Keratinocyte (primary cell): ENCODE measurements around the gene MSANTD2. TPM values are rescaled to one million over a fixed set of nuclear protein-coding genes. Genes with fewer than 3 reads are reported as not detected.

ENCODE experiments used
- DNase-seq: peaks from one replicate; pipeline ENCODE4 v3.0.0-alpha.2; 2011; ENCODE audit warnings: low read depth, missing footprints, low spot score
- FAIRE-seq: peaks from 2 replicates; lab custom pipeline; 2011; peaks lifted over from hg19 to GRCh38; lab: Jason Lieb, UNC
- H2AFZ ChIP-seq: 2 replicates; pipeline ENCODE4 v1.6.0; 2012; ENCODE audit warnings: low read length, control low read depth, inconsistent platforms; ENCODE audit not compliant: control insufficient read depth
- H3K27ac ChIP-seq: 2 replicates; pipeline ENCODE4 v1.5.1; 2011; ENCODE audit warnings: low read length; ENCODE audit not compliant: control insufficient read depth, insufficient read depth
- H3K27me3 ChIP-seq: 3 replicates; pipeline ENCODE4 v1.6.0; 2011; ENCODE audit warnings: low read length; ENCODE audit not compliant: control insufficient read depth, insufficient read depth; ENCODE audit errors: extremely low read depth
- H3K36me3 ChIP-seq, 2 experiments: 2 replicates in 1 of 2; 3 replicates in 1 of 2; pipeline ENCODE4 v1.5.1; 2011; ENCODE audit warnings: low read length in 2 of 2, mild to moderate bottlenecking in 1 of 2; ENCODE audit not compliant: control insufficient read depth in 2 of 2, insufficient read depth in 2 of 2; ENCODE audit errors: extremely low read depth in 1 of 2
- H3K4me1 ChIP-seq: 3 replicates; pipeline ENCODE4 v1.5.1; 2011; ENCODE audit warnings: low read length; ENCODE audit not compliant: control insufficient read depth, insufficient read depth; ENCODE audit errors: extremely low read depth
- H3K4me2 ChIP-seq: 3 replicates; pipeline ENCODE4 v1.6.0; 2011; ENCODE audit warnings: low read depth, low read length; ENCODE audit not compliant: control insufficient read depth, insufficient read depth; ENCODE audit errors: extremely low read depth
- H3K4me3 ChIP-seq, 3 experiments: fragments of 200-600 bp in 1 of 3; sonication (generic) in 1 of 3; 2 replicates in 2 of 3; 3 replicates in 1 of 3; pipeline ENCODE4 v1.5.1; 2011 to 2016; ENCODE audit warnings: low read length in 3 of 3, mild to moderate bottlenecking in 3 of 3, control low read depth in 2 of 3, inconsistent platforms in 1 of 3, low read depth in 1 of 3, mixed read lengths in 1 of 3, mixed run types in 1 of 3, moderate library complexity in 1 of 3; ENCODE audit not compliant: control insufficient read depth in 2 of 3, insufficient read depth in 2 of 3; ENCODE audit errors: extremely low read depth in 1 of 3
- H3K79me2 ChIP-seq: 2 replicates; pipeline ENCODE4 v1.6.0; 2012; ENCODE audit warnings: low read length; ENCODE audit not compliant: control insufficient read depth, insufficient read depth
- H3K9ac ChIP-seq: 3 replicates; pipeline ENCODE4 v1.6.0; 2011; ENCODE audit warnings: low read length; ENCODE audit not compliant: control insufficient read depth, insufficient read depth; ENCODE audit errors: extremely low read depth
- H3K9me1 ChIP-seq: 3 replicates; pipeline ENCODE4 v1.6.0; 2011; ENCODE audit warnings: low read length; ENCODE audit not compliant: control insufficient read depth, insufficient read depth; ENCODE audit errors: extremely low read depth
- H3K9me3 ChIP-seq: 2 replicates; pipeline ENCODE4 v1.5.1; 2012; ENCODE audit warnings: low read depth, low read length; ENCODE audit not compliant: control insufficient read depth
- H4K20me1 ChIP-seq: 3 replicates; pipeline ENCODE4 v1.6.0; 2011; ENCODE audit warnings: low read length; ENCODE audit not compliant: control insufficient read depth, insufficient read depth; ENCODE audit errors: extremely low read depth
- EZH2 ChIP-seq: IDR thresholded peaks from one replicate; pipeline ENCODE4 v1.6.1; 2012; ENCODE audit warnings: inconsistent platforms, mild to moderate bottlenecking, low read length, moderate library complexity
- dilution Hi-C: fragments of 300-500 bp; cut with MboI; formaldehyde crosslinking; loops from one replicate; pipeline ENCODE4 v1.7.0; 2020; ENCODE audit warnings: low sequenced_read_pairs; ENCODE audit not compliant: extremely low pct_ligation_motif_present
- polyA plus RNA-seq, 5 experiments: library from polyadenylated mRNA; depleted of rRNA in 3 of 5; stranded (reverse) in 3 of 5; stranded (forward) in 1 of 5; unstranded in 1 of 5; fragments of >200 nt; gene quantifications; 1 replicate in 1 of 5; 2 replicates in 3 of 5; 3 replicates in 1 of 5; pipeline versions ENCODE4 v1.2.1 to v1.2.3, GENCODE V29; 2011 to 2012; ENCODE audit warnings: missing spikeins in 2 of 5, low read depth in 1 of 5, low replicate concordance in 1 of 5
- TF ChIP-seq, protein P1 (sequence below), 3 experiments: IDR thresholded peaks in 1 of 3; conservative IDR thresholded peaks in 1 of 3; optimal IDR thresholded peaks in 1 of 3; 2 replicates in 2 of 3; 3 replicates in 1 of 3; pipeline versions ENCODE3 to v1.5.1; 2011; ENCODE audit warnings: low read length in 3 of 3, mild to moderate bottlenecking in 3 of 3, moderate library complexity in 2 of 3, control low read depth in 1 of 3, inconsistent platforms in 1 of 3; ENCODE audit not compliant: insufficient read depth in 2 of 3; ENCODE audit errors: extremely low read depth in 1 of 3

MSANTD2 gene
- polyA plus RNA-seq, 1 donor (not counting 4 experiments of a cell fraction or from before 2014, with no cell fraction given), result 6.6 TPM

DNA sequence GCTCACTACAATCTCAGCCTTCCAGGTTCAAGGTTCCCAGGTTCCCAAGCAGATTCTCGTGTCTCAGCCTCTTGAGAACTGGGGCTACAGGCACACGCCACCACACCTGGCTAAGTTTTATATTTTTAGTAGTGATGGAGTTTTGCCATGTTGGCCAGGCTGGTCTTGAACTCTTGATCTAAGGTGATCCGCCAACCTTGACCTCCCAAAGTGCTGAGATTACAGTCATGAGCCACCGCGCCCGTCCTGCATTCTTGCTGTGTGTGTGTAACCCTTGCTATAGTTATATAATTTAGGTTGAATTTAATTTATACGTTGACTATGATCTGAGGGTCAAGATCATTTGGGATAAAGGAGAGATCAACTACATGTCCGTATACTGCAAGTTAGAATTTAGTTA lies 35.7 kb upstream of the MSANTD2 start:
- no peak for FAIRE-seq

DNA sequence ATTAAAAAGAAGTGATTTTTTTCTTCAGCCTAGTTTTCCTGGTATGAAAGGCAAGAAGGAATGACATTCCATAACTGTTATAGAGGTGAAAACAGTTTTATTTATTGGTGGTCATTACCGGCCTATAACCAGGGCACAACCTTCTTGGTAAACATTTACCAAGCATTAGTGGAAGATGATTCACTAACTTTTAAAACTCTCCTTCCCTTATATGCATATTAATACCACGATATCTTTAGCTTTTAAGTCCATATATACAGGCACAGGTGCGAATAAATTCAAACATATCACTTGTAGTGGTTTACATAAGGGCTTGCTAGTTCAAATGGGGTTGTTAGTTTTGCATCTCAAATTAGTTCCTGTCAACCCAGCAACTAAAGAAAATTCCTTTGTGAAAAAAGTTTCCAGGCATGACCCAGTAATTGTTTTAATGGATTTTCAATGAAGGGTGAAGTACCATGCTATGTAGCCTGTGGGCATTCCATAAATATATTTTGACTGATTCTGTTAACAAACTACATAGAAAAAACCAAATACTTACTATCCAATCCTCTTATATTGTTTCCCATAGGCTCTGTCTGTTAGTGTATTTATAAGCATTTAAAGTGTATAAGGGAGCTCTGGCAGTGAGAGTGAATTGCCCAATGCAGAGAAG lies 34.4 kb upstream of the MSANTD2 start:
- Histone ChIP-seq H3K4me1 (peaks cover 4% of the 10 kb centered on the region), H3K36me3 (no peaks in the 10 kb centered on the region), H3K9ac (no peak overlapping the region), H3K27ac (no peak overlapping the region), H4K20me1 (no peaks in the 10 kb centered on the region), H3K4me2 (no peak overlapping the region), H3K27me3 (peaks cover 66% of the 10 kb centered on the region), H3K9me3 (no peaks in the 10 kb centered on the region), H3K79me2 (no peaks in the 10 kb centered on the region), H2AFZ (no peak overlapping the region), H3K9me1 (no peaks in the 10 kb centered on the region), H3K4me3 (no peak overlapping the region)
- no peak for FAIRE-seq
- DNase-seq, result no peak
- no peak for TF ChIP-seq EZH2
- TF ChIP-seq, protein P1, sequence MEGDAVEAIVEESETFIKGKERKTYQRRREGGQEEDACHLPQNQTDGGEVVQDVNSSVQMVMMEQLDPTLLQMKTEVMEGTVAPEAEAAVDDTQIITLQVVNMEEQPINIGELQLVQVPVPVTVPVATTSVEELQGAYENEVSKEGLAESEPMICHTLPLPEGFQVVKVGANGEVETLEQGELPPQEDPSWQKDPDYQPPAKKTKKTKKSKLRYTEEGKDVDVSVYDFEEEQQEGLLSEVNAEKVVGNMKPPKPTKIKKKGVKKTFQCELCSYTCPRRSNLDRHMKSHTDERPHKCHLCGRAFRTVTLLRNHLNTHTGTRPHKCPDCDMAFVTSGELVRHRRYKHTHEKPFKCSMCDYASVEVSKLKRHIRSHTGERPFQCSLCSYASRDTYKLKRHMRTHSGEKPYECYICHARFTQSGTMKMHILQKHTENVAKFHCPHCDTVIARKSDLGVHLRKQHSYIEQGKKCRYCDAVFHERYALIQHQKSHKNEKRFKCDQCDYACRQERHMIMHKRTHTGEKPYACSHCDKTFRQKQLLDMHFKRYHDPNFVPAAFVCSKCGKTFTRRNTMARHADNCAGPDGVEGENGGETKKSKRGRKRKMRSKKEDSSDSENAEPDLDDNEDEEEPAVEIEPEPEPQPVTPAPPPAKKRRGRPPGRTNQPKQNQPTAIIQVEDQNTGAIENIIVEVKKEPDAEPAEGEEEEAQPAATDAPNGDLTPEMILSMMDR (optimal IDR thresholded peaks at IDR 0.05 in 1 of 3, IDR thresholded peaks at IDR 0.05 in 1 of 3, conservative IDR thresholded peaks at IDR 0.05 in 1 of 3; ENCODE audit: extremely low read depth in 1 of 3, insufficient read depth in 2 of 3, low read length in 3 of 3), result no peak
- dilution Hi-C loops, result no loop called here

More for the DNA sequence above, 35.7 kb upstream of the MSANTD2 start:
- H3K9me3 ChIP-seq, result no peaks in the 10 kb centered on the region
- no peak overlapping the region for H3K9ac ChIP-seq
- H3K27ac ChIP-seq, result no peak overlapping the region
- TF ChIP-seq EZH2, result no peak
- TF ChIP-seq, protein P1 (optimal IDR thresholded peaks at IDR 0.05 in 1 of 3, IDR thresholded peaks at IDR 0.05 in 1 of 3, conservative IDR thresholded peaks at IDR 0.05 in 1 of 3; ENCODE audit: extremely low read depth in 1 of 3, insufficient read depth in 2 of 3, low read length in 3 of 3), result no peak
- H3K4me2 ChIP-seq, result no peak overlapping the region
- peaks cover 2% of the 10 kb centered on the region for H4K20me1 ChIP-seq
- dilution Hi-C loops, result no loop called here
- H3K4me1 ChIP-seq, result peaks cover 4% of the 10 kb centered on the region
- H2AFZ ChIP-seq, result no peak overlapping the region
- H3K4me3 ChIP-seq, result no peak overlapping the region
- DNase-seq, result no peak
- H3K36me3 ChIP-seq, result no peaks in the 10 kb centered on the region
- H3K27me3 ChIP-seq, result peaks cover 63% of the 10 kb centered on the region
- H3K79me2 ChIP-seq, result no peaks in the 10 kb centered on the region
- H3K9me1 ChIP-seq, result no peaks in the 10 kb centered on the region
